Measurements from ENCODE around the gene PDE7B.

Gene PDE7B

DNA sequence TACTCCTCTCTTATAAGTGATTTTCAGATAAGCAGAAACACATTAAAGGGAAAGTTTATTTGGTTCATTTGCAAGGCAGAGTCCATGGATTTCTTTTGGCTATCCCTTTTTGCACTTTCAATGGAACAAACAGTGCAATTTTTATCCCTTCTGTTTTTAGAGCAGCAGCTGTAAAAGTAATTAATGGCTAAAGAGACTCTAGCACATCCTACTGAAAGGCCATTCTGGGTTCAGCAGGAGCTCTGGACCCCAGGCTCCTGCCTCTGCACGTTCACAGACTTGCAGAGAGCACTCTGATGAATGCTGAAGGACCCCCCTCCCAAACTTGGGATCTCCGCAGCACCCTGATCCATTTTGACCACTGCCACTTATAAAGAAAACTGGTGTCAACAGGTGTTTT lies 40.3 kb upstream of the PDE7B start:
- no peaks in the 10 kb centered on the region for H3K4me1 ChIP-seq (ENCODE audit: low read length)
- H3K36me3 ChIP-seq (replicated peaks; ENCODE audit: insufficient read depth, low read length) = no peaks in the 10 kb centered on the region
- no peaks in the 10 kb centered on the region for H3K9me3 ChIP-seq (replicated peaks; ENCODE audit: insufficient read depth, low read length)
- no peak for DNase-seq
- H3K4me2 ChIP-seq (ENCODE audit: low read depth, low read length) = no peak overlapping the region
- H3K9ac ChIP-seq (ENCODE audit: low read length) = no peak overlapping the region
- H3K4me3 ChIP-seq (ENCODE audit: low read length) = no peak overlapping the region
- no peak overlapping the region for H3K27ac ChIP-seq (ENCODE audit: low read length)
- no peak for TF ChIP-seq EZH2phosphoT487 (IDR thresholded peaks at IDR 0.05; ENCODE audit: low read length)
- no peak for TF ChIP-seq EZH2 (optimal IDR thresholded peaks at IDR 0.05; ENCODE audit: low read depth, low read length)
- TF ChIP-seq, protein P1, sequence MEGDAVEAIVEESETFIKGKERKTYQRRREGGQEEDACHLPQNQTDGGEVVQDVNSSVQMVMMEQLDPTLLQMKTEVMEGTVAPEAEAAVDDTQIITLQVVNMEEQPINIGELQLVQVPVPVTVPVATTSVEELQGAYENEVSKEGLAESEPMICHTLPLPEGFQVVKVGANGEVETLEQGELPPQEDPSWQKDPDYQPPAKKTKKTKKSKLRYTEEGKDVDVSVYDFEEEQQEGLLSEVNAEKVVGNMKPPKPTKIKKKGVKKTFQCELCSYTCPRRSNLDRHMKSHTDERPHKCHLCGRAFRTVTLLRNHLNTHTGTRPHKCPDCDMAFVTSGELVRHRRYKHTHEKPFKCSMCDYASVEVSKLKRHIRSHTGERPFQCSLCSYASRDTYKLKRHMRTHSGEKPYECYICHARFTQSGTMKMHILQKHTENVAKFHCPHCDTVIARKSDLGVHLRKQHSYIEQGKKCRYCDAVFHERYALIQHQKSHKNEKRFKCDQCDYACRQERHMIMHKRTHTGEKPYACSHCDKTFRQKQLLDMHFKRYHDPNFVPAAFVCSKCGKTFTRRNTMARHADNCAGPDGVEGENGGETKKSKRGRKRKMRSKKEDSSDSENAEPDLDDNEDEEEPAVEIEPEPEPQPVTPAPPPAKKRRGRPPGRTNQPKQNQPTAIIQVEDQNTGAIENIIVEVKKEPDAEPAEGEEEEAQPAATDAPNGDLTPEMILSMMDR (IDR thresholded peaks at IDR 0.05; ENCODE audit: low read length) = no peak
- no peaks in the 10 kb centered on the region for H3K27me3 ChIP-seq (replicated peaks; ENCODE audit: insufficient read depth, low read length)
- H3K9me2 ChIP-seq (replicated peaks; ENCODE audit: insufficient read depth, low read length) = no peaks in the 10 kb centered on the region
- H4K20me1 ChIP-seq (ENCODE audit: insufficient read depth, low read length) = no peaks in the 10 kb centered on the region
- no peaks in the 10 kb centered on the region for H3K79me2 ChIP-seq (ENCODE audit: low read length)
- no peaks in the 10 kb centered on the region for H3F3A ChIP-seq (ENCODE audit: insufficient read depth, low read length)
- H2AFZ ChIP-seq (ENCODE audit: low read length) = no peak overlapping the region

DNA sequence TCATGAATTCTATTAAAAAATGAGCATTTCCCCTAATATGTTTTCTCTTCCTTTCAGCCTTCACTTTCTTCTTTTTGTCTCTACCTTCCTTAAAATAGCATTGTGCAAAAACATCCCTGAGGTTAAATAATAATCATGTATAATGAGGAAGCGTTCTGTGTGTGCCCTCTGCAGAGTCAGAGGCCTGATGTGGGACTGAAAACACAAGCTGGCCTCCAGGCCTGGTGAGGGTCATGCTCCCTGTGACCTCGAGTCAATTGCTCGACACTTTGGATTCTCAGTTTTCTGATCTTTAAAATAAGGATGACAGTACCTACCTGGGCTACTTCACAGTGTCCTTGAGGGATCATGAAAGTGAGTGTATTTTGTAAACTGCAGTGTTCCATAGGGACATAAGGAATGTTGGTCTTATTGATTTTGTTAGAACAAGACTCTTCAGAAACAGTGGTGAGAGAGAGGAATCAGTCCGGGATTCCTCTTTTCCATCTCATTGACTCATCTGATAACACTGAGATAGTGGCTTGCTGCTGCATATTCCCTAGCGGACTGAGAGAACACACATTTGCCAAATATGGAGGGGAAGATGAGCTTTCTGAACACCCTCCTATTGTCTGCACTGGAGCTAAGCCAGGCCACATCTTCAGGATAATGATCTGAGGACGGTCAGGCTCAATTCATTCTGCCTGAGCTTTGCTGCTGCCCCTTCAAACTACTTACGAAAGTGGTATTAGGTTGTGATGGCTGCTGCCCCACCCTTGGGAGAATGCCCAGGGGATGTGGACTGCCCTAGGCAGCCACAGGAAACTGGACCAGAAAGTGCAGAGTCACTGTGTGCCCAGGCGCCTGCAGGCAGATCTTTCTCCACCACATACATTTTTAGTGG lies 39.6 kb upstream of the PDE7B start:
- H3K4me1 ChIP-seq (ENCODE audit: low read length) = no peaks in the 10 kb centered on the region
- H3K4me3 ChIP-seq (ENCODE audit: low read length) = no peak overlapping the region
- no peaks in the 10 kb centered on the region for H3F3A ChIP-seq (ENCODE audit: insufficient read depth, low read length)
- H3K36me3 ChIP-seq (replicated peaks; ENCODE audit: insufficient read depth, low read length) = no peaks in the 10 kb centered on the region
- no peaks in the 10 kb centered on the region for H3K79me2 ChIP-seq (ENCODE audit: low read length)
- no peak overlapping the region for H3K9ac ChIP-seq (ENCODE audit: low read length)
- H3K4me2 ChIP-seq (ENCODE audit: low read depth, low read length) = no peak overlapping the region
- H3K9me2 ChIP-seq (replicated peaks; ENCODE audit: insufficient read depth, low read length) = no peaks in the 10 kb centered on the region
- no peak overlapping the region for H3K27ac ChIP-seq (ENCODE audit: low read length)
- TF ChIP-seq EZH2 (optimal IDR thresholded peaks at IDR 0.05; ENCODE audit: low read depth, low read length) (no peak), EZH2phosphoT487 (IDR thresholded peaks at IDR 0.05; ENCODE audit: low read length) (no peak)
- TF ChIP-seq, protein P1 (IDR thresholded peaks at IDR 0.05; ENCODE audit: low read length) = no peak
- no peaks in the 10 kb centered on the region for H4K20me1 ChIP-seq (ENCODE audit: insufficient read depth, low read length)
- no peaks in the 10 kb centered on the region for H3K9me3 ChIP-seq (replicated peaks; ENCODE audit: insufficient read depth, low read length)
- no peak for DNase-seq
- H3K27me3 ChIP-seq (replicated peaks; ENCODE audit: insufficient read depth, low read length) = no peaks in the 10 kb centered on the region
- H2AFZ ChIP-seq (ENCODE audit: low read length) = no peak overlapping the region

DNA sequence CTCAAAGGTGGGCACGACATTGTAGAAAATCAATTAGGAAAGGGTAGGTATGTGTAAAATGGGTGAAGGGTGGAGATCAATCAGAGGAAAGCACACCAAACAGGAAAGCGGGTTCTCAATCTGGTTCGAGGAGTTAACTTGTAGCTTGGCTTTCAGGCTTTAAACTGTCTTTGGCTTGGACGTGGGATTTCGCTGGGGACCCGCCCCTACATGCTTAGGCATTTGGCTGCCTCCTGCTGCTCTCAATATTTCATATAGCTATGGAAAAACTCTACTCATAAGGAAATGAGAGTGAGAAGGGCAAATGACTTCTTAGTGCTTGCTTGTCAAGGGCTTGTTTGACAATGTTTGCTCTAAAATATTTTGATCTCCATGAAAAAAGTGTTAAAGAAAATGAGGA lies 38.1 kb upstream of the PDE7B start:
- Histone ChIP-seq H3K27ac (ENCODE audit: low read length) (no peak overlapping the region), H3K9me3 (replicated peaks; ENCODE audit: insufficient read depth, low read length) (no peaks in the 10 kb centered on the region), H4K20me1 (ENCODE audit: insufficient read depth, low read length) (no peaks in the 10 kb centered on the region), H3K27me3 (replicated peaks; ENCODE audit: insufficient read depth, low read length) (no peaks in the 10 kb centered on the region), H3K9ac (ENCODE audit: low read length) (no peak overlapping the region), H3K4me3 (ENCODE audit: low read length) (no peak overlapping the region), H2AFZ (ENCODE audit: low read length) (no peak overlapping the region), H3K36me3 (replicated peaks; ENCODE audit: insufficient read depth, low read length) (no peaks in the 10 kb centered on the region), H3K4me1 (ENCODE audit: low read length) (no peaks in the 10 kb centered on the region), H3K79me2 (ENCODE audit: low read length) (no peaks in the 10 kb centered on the region), H3F3A (ENCODE audit: insufficient read depth, low read length) (no peaks in the 10 kb centered on the region), H3K4me2 (ENCODE audit: low read depth, low read length) (no peak overlapping the region), H3K9me2 (replicated peaks; ENCODE audit: insufficient read depth, low read length) (no peaks in the 10 kb centered on the region)
- TF ChIP-seq, protein P1 (IDR thresholded peaks at IDR 0.05; ENCODE audit: low read length) = no peak
- TF ChIP-seq EZH2phosphoT487 (IDR thresholded peaks at IDR 0.05; ENCODE audit: low read length) (no peak), EZH2 (optimal IDR thresholded peaks at IDR 0.05; ENCODE audit: low read depth, low read length) (no peak)
- no peak for DNase-seq

Measured in MM.1S (cell line).